HFF-Myc (cell line): ENCODE data around the gene SARS2.
A peak's percentile ranks its signal among the peaks of the same experiment; 100 is the strongest.

Experiments used
- DNase-seq: peaks from one replicate; pipeline ENCODE4 v3.0.0-alpha.2; 2011; ENCODE audit warnings: low read depth; ENCODE audit errors: extremely low read depth
- H3K4me3 ChIP-seq: replicated peaks from 2 replicates; pipeline ENCODE4 v1.5.1; 2011; ENCODE audit warnings: low read depth, mild to moderate bottlenecking, control low read depth, low read length
- TF ChIP-seq, protein P1 (sequence below): IDR thresholded peaks from 2 replicates; pipeline ENCODE4 v1.5.1; 2012; ENCODE audit warnings: mild to moderate bottlenecking, low read depth, low read length, control low read depth; ENCODE audit errors: missing control alignments

Gene SARS2

DNA sequence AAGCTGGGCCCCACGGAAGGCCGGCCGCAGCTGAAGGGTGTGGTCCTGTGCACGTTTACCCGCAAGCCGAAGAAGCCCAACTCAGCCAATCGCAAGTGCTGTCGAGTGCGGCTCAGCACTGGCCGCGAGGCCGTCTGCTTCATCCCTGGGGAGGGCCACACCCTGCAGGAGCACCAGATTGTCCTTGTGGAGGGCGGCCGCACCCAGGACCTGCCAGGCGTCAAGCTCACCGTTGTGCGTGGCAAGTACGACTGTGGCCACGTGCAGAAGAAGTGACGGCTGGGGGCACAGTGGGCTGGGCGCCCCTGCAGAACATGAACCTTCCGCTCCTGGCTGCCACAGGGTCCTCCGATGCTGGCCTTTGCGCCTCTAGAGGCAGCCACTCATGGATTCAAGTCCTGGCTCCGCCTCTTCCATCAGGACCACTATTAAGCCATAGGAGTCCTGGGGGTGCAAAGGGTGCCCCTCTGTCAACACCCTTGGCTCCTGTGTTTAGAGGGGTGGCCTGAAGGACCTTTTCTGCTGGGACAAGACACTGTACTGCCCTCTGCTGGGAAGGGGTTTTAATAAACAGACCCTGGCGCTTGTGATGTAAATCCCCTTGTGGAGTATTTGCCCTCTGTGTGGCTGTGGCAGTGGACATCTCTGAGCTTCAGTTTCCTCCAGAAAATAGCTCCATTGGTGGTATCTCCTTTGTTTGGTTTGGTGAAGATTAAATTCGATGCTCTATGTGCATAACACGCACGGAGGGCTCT lies 2.0 kb upstream of the SARS2 start:
- peak overlapping the region; percentile 99 for H3K4me3 ChIP-seq
- TF ChIP-seq, protein P1, sequence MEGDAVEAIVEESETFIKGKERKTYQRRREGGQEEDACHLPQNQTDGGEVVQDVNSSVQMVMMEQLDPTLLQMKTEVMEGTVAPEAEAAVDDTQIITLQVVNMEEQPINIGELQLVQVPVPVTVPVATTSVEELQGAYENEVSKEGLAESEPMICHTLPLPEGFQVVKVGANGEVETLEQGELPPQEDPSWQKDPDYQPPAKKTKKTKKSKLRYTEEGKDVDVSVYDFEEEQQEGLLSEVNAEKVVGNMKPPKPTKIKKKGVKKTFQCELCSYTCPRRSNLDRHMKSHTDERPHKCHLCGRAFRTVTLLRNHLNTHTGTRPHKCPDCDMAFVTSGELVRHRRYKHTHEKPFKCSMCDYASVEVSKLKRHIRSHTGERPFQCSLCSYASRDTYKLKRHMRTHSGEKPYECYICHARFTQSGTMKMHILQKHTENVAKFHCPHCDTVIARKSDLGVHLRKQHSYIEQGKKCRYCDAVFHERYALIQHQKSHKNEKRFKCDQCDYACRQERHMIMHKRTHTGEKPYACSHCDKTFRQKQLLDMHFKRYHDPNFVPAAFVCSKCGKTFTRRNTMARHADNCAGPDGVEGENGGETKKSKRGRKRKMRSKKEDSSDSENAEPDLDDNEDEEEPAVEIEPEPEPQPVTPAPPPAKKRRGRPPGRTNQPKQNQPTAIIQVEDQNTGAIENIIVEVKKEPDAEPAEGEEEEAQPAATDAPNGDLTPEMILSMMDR: peak; percentile 45
- no peak for DNase-seq

DNA sequence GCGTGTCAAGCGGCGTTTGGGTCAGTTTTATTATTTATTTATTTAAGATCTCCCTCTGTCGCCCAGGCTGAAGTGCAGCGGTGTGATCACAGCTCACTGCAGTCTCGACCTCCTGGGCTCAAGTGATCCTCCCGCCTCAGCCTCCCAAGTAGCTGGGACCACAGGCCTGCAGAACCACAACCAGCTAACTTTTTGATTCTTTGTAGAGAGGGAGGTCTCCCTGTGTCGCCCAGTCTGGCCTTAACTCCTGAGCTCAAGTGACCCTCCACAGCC lies 894 bp upstream of the SARS2 start:
- H3K4me3 ChIP-seq: peak overlapping the region; percentile 99
- TF ChIP-seq, protein P1: no peak
- DNase-seq: no peak

DNA sequence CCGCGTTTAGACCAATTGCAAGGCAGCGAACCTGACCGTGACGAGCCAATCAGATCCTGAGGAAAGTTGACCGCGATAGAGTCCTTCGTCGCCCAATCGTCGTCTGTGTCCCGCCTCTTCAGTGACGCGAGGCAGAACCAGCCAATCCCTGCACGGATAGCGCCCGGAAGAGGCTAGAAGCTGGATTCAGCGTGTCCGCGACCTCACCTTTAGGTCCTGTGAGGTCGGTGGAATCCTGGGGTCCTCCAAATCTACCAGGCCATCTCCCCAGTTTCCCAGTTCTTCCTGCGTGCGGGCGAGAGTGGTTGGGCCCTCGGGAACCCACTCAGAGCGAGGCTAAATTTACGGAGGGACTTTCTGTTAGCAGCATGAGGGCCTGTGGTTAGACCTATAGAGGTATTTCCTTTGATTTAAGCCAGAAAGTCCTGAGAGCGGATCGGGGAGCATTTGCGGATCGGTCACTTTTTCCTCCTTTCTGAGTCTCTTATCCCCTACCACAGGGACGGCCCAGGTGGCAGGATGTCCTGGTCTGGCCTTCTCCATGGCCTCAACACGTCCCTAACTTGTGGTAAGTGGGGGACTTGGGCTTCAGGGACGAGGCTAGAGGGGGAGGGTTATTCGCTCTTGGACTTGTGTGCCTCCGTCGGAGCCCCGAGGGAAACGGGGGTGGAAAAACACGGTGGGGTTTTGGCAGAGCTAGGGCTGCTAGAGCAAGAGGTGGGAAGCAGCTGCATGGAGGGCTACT lies 385 bp upstream of the SARS2 start, which contains the start of gene MRPS12:
MRPS12 (plus strand) TSS at position 169 of the 745 bp plus-strand sequence; CDS start at position 520, 351 bp downstream.
- peak; percentile 99 for DNase-seq
- TF ChIP-seq, protein P1: no peak
- peak within 1 kb of the TSS; percentile 99 for H3K4me3 ChIP-seq

DNA sequence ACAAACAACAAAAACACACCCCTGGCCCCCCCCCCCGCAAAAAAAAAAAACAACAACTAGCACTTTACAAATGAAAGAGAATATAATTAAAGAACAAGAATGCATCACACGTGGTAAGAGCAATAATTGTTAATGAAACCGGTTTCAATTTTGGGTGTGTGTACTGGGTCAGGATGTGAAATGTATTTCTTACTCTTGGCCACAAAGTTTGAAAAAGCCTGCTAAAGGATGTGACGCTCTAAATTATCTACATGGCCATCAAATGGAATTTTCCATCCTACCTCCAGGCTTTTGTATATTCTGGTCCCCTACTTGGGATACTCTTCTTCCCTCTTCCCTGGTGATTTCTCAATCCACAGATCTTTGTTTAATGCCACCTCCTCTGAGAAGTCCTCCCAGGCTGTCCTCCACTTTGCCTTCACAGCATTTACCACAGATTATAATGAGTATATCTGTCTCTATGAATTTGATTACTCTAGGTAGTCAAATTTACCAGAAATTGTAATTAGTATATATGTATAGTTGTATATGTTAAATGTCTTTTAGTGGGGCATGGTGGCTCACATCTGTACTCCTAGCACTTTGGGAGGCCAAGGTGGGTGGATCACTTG lies 2.1 kb downstream of the SARS2 start:
- TF ChIP-seq, protein P1: no peak
- no peak for DNase-seq
- H3K4me3 ChIP-seq: no peak overlapping the region

DNA sequence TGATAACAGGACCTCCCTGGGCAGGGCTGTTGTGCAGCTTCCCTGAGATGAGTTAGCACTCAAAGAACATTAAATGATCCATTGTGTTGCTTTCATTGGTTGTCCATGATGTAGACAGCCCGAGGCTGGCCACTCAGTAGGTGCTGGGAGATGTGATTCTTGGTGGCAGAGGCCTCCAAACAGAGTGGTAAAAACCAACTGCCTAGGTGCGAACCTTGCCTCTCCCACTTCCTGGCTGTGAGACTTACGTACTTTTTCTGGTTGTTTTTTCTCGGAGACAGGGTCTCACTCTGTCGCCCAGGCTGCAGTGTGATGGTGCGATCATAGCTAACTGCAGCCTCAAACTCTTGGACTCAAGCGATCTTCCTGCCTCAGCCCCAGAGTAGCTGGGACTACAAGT lies 6.2 kb downstream of the SARS2 start:
- TF ChIP-seq, protein P1: no peak
- no peak overlapping the region for H3K4me3 ChIP-seq
- no peak for DNase-seq

DNA sequence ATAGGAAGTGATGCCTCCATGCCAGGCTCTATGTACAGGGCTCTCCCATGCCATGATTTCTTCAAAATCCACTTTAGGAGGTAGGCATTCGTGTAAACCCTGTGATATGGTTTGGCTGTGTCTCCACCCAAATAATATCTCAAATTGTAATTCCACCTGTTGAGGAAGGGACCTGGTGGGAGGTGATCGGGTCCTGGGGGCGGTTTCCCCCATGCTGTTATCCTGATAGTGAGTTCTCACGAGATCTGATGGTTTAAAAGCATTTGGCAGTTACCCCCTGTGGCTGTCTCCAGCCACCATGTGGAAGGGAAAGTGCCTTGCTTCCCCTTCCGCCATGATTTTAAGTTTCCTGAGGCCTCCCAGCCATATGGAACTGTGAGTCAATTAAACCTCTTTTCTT lies 8.1 kb downstream of the SARS2 start:
- DNase-seq: no peak
- TF ChIP-seq, protein P1: no peak
- H3K4me3 ChIP-seq: no peak overlapping the region
